Nephron (organoid): ENCODE data around the gene SLC43A1.

Experiments
- H3K27ac Mint-ChIP-seq, 3 experiments: 2 replicates each; pipeline ENCODE4 v1.8.0; 2020; ENCODE audit warnings: mixed read lengths in 3 of 3, mild to moderate bottlenecking in 2 of 3, moderate library complexity in 1 of 3
- H3K27me3 Mint-ChIP-seq: 2 replicates; pipeline ENCODE4 v1.8.0; 2021; ENCODE audit warnings: low read depth, mild to moderate bottlenecking, moderate library complexity, mixed read lengths
- H3K36me3 Mint-ChIP-seq: 2 replicates; pipeline ENCODE4 v1.8.0; 2020; ENCODE audit warnings: low read depth, mixed read lengths
- H3K4me1 Mint-ChIP-seq: 2 replicates; pipeline ENCODE4 v1.8.0; 2020; ENCODE audit warnings: mixed read lengths
- H3K4me3 Mint-ChIP-seq, 3 experiments: 2 replicates each; pipeline ENCODE4 v1.8.0; 2020; ENCODE audit warnings: mild to moderate bottlenecking in 3 of 3, mixed read lengths in 3 of 3, moderate library complexity in 2 of 3
- H3K9me3 Mint-ChIP-seq: 2 replicates; pipeline ENCODE4 v1.8.0; 2020; ENCODE audit warnings: mixed read lengths
- TF ChIP-seq, protein P1 (sequence below), 3 experiments: fragments of 200-600 bp; sonication (generic); IDR thresholded peaks; one replicate each; pipeline ENCODE4 v1.5.0; 2021; ENCODE audit warnings: antibody characterized with exemption in 3 of 3; ENCODE audit not compliant: unreplicated experiment in 3 of 3

Gene SLC43A1

DNA sequence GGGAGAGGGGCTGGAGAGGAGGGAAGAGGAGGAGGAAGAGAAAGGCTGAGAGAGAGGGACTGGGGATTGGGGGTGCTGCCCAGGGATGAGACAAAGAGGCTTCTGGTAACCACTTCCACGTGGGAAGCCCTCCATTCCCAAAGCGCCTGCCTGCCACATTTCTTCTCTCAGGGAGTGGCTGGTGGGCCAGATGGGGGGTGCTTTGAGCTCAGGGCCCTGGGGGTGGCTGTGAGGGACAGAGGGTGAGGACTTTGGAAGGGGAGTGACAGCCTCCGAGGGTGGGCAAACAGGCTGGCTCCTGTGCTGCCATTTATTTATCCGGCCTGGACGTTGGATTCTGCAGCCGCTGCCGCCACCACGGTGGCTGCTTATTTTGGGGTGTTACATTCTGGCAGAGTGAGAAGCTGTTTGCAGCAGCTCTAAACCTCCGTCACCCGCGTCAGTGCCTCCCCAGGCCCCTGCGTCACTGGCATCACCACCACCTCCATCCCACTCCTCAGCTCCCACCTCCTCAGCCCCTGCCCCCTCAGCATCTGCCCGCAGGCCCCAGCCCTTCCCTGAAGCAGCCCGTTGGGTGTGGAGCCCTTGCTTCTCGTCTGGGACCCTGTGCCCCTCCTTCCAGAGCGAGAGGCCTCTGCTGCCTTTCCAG is 53.5 kb downstream of the SLC43A1 start:
- peaks cover 43% of the 10 kb centered on the region for H3K4me1 Mint-ChIP-seq
- H3K27ac Mint-ChIP-seq: no peak overlapping the region
- H3K27me3 Mint-ChIP-seq: peaks cover 67% of the 10 kb centered on the region
- TF ChIP-seq, protein P1, sequence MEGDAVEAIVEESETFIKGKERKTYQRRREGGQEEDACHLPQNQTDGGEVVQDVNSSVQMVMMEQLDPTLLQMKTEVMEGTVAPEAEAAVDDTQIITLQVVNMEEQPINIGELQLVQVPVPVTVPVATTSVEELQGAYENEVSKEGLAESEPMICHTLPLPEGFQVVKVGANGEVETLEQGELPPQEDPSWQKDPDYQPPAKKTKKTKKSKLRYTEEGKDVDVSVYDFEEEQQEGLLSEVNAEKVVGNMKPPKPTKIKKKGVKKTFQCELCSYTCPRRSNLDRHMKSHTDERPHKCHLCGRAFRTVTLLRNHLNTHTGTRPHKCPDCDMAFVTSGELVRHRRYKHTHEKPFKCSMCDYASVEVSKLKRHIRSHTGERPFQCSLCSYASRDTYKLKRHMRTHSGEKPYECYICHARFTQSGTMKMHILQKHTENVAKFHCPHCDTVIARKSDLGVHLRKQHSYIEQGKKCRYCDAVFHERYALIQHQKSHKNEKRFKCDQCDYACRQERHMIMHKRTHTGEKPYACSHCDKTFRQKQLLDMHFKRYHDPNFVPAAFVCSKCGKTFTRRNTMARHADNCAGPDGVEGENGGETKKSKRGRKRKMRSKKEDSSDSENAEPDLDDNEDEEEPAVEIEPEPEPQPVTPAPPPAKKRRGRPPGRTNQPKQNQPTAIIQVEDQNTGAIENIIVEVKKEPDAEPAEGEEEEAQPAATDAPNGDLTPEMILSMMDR (IDR thresholded peaks at IDR 0.05; ENCODE audit: unreplicated experiment in 3 of 3): no peak
- H3K36me3 Mint-ChIP-seq: no peaks in the 10 kb centered on the region
- peak overlapping the region; percentile 74 to 81 (median 78) for H3K4me3 Mint-ChIP-seq
- H3K9me3 Mint-ChIP-seq: no peaks in the 10 kb centered on the region

DNA sequence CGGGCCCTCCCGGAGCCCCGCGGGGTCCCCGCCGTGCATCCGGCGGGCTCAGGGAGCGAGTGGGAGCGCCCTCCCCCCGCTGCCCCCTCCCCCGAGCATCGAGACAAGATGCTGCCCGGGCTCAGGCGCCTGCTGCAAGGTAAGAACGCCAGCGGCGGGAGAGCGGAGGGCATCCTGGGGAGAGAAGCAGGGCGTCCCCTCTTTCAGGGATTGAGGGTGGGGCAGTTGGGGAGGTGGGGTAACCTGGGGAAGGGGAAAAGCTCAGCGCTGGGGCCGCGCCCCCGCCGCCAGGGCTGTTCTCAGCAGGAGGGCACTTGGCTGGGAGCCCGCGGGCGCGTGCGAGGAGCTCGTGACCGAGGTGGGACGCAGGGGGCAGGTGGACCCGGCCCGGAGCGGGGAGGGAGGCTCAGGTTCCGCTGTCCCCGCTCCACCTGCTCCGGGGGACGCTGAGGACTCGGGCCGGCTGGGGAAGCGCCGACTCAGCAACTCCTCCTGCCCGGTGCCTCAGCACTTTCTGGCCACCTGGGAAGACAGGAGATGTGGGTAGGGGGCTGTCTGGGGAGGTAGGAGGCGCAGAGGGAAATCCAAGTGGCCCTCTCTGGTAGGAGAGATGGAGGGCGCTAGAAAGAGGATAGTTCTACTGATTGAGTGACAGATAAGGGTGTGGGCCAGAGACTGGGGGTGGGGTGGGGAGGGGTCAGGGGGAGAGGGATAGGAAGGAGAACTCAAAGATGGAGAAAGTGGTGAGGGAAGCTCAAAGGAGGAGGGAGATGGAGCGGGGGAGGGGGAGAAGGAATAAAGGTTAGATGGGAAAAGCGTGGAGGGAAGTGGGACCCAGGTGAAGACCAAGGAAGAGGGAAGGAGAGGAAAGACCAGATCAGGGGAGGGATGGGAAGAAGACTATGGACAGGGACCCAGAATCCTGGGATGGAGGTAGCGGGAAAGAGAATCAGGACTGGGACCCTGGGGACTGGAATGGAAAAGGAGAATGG is 54.4 kb downstream of the SLC43A1 start:
- Mint-ChIP-seq H3K4me3 (peak overlapping the region; percentile 74 to 81 (median 78)), H3K27ac (no peak overlapping the region), H3K9me3 (no peaks in the 10 kb centered on the region), H3K36me3 (no peaks in the 10 kb centered on the region), H3K4me1 (peaks cover 45% of the 10 kb centered on the region), H3K27me3 (peaks cover 73% of the 10 kb centered on the region)
- TF ChIP-seq, protein P1 (IDR thresholded peaks at IDR 0.05; ENCODE audit: unreplicated experiment in 3 of 3): no peak

DNA sequence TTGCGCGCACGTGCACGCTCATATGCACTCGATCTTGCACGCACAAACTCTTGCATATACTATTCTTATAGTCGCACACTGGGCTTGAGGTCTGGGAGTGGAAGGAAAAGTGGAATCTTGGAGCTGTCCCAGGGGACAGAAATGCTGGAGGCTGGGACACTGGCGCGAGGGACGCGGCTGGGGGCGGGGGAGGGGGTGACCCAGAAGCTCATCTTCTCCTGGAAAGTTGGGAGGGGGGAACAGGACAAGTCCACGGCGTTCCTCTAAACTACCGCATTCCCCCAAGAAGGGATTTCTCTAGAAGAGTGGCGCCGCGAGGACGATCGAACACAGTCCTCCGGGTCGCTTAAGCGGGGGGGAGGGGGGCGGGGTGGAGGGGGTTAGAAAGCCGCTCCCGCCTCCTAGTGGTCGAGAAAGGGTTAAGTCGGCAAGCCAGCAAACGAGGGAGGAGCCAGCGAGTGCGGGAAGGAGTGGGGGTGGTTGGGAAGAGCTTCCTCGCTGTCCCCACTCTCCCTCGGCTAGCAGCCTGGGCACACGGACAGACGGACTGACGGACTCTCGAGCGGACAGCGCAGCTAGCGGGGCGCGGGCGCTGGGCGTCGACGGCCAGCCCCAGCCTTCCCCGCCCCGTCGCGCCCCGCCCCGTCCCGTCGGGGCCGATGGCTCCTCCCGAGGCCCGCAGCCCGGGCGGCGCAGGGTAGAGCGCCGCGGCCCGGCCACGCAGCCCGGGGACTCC is 55.3 kb downstream of the SLC43A1 start, which contains the start of gene RTN4RL2:
Gene RTN4RL2 (plus strand): TSS at position 507 of the 736 bp plus-strand sequence. CDS start 338 bp downstream, outside the sequence.
- H3K27me3 Mint-ChIP-seq: peaks cover 81% of the 10 kb centered on the region
- no peaks in the 10 kb centered on the region for H3K36me3 Mint-ChIP-seq
- H3K27ac Mint-ChIP-seq: no peak within 1 kb of the TSS
- peaks cover 45% of the 10 kb centered on the region for H3K4me1 Mint-ChIP-seq
- peak within 1 kb of the TSS; percentile 84 to 86 (median 85) for H3K4me3 Mint-ChIP-seq
- H3K9me3 Mint-ChIP-seq: no peaks in the 10 kb centered on the region
- TF ChIP-seq, protein P1 (IDR thresholded peaks at IDR 0.05; ENCODE audit: unreplicated experiment in 3 of 3): peak in 2 of 3 experiments; percentile 16 to 44

DNA sequence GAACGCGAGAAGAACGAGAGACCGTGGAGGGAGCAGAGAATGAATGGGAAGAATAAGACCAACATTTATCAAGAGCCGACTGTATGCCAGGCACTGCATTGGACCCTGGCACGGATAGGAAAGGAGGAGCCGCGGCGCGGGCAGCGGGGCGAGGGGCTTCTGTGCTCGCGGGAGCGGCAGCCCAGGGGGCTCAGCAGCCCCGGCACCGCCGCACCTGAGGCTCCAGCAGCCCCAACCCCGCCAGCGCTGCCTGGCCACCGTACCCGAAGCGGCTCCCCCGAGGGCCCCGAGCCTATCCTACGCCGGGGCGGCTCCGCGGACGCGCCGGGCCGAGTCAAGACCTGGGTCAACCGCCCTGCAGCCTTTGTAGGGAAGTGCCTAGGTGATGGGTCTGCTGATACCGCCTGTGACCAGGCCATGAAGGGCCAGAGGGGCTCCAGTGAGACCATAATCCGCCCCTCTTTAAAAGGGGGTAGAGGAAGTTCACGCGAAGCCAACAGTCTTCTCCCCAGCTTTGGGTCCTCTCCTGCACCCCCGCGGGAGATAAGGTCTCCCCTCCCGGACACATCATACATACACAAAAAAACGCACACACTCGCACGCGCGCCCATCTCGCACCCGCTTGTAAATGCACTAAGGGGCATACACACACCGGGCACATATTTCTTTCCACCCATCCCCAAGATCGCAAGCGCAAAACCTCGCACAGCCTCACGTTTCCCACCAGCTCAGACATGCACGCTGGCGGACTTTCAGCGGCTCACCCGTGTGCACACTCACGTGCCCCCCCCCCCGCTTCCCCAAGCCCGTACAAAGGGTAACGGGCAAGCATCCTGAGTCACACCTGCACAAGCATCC is 56.1 kb downstream of the SLC43A1 start:
- H3K27me3 Mint-ChIP-seq: peaks cover 89% of the 10 kb centered on the region

More for the DNA sequence above, 56.1 kb downstream of the SLC43A1 start:
- peak overlapping the region; percentile 84 to 86 (median 85) for H3K4me3 Mint-ChIP-seq
- H3K4me1 Mint-ChIP-seq: peaks cover 44% of the 10 kb centered on the region
- H3K36me3 Mint-ChIP-seq: no peaks in the 10 kb centered on the region
- TF ChIP-seq, protein P1 (IDR thresholded peaks at IDR 0.05; ENCODE audit: unreplicated experiment in 3 of 3): no peak
- H3K27ac Mint-ChIP-seq: no peak overlapping the region
- H3K9me3 Mint-ChIP-seq: no peaks in the 10 kb centered on the region
